ENCODE results near the gene LACC1.
A peak's percentile ranks its signal among the peaks of the same experiment; 100 is the strongest.

LACC1 gene

GRCh38 chr13:43852923-43853404, 26.7 kb upstream of the LACC1 start:
- no peak overlapping the region for H3K4me2 ChIP-seq
- TF ChIP-seq Cebpa-rat (IDR thresholded peaks at IDR 0.05) = no peak
- H3K27ac ChIP-seq = no peak overlapping the region
- no peaks in the 10 kb centered on the region for H4K20me1 ChIP-seq
- H3K36me3 ChIP-seq = peaks cover 14 to 39% (median 27%) of the 10 kb centered on the region in 11 experiments; a peak in 20 of 22 replicates
- peaks cover 0 to 20% (median 8%) of the 10 kb centered on the region in 10 experiments; a peak in 14 of 20 replicates for H3K4me1 ChIP-seq
- no peak overlapping the region for H3K9ac ChIP-seq
- no peak overlapping the region for H3K4me3 ChIP-seq
- H3K27me3 ChIP-seq = no peaks in the 10 kb centered on the region
- peaks cover 58 to 70% (median 62%) of the 10 kb centered on the region in 11 experiments for H3K9me3 ChIP-seq (replicated peaks in 1 of 11)

- no peak overlapping the region for H3K4me3 ChIP-seq
- TF ChIP-seq Cebpa-rat (IDR thresholded peaks at IDR 0.05) = no peak
- H3K27me3 ChIP-seq = no peaks in the 10 kb centered on the region
- H3K36me3 ChIP-seq = peaks cover 0 to 13% (median 5%) of the 10 kb centered on the region in 11 experiments; a peak in 6 of 22 replicates
- H3K4me2 ChIP-seq = no peak overlapping the region
- no peak overlapping the region for H3K27ac ChIP-seq
- H3K9me3 ChIP-seq (replicated peaks in 1 of 11) = peaks cover 0 to 22% (median 10%) of the 10 kb centered on the region in 11 experiments; a peak in 11 of 22 replicates
- H4K20me1 ChIP-seq = no peaks in the 10 kb centered on the region
- peaks cover 0 to 20% (median 0%) of the 10 kb centered on the region in 10 experiments; a peak in 8 of 20 replicates for H3K4me1 ChIP-seq
- H3K9ac ChIP-seq = no peak overlapping the region
Measured at GRCh38 chr13:43861863-43862262, 17.8 kb upstream of the LACC1 start.

- Histone ChIP-seq H3K27me3 (no peaks in the 10 kb centered on the region), H3K27ac (peak overlapping the region in 1 of 11 experiments; percentile 28; a peak in 1 of 22 replicates), H4K20me1 (no peaks in the 10 kb centered on the region), H3K4me3 (no peak overlapping the region), H3K4me2 (no peak overlapping the region), H3K4me1 (peaks cover 0 to 23% (median 0%) of the 10 kb centered on the region in 10 experiments; a peak in 7 of 20 replicates), H3K36me3 (peaks cover 0 to 19% (median 6%) of the 10 kb centered on the region in 11 experiments; a peak in 6 of 22 replicates), H3K9ac (no peak overlapping the region), H3K9me3 (replicated peaks in 1 of 11) (peaks cover 0 to 22% (median 10%) of the 10 kb centered on the region in 11 experiments; a peak in 11 of 22 replicates)
- no peak for TF ChIP-seq Cebpa-rat (IDR thresholded peaks at IDR 0.05)
Measured at GRCh38 chr13:43864921-43865320, 14.8 kb upstream of the LACC1 start.

GRCh38 chr13:43865892-43866291, 13.8 kb upstream of the LACC1 start:
- Histone ChIP-seq H3K27me3 (no peaks in the 10 kb centered on the region), H3K4me1 (peaks cover 0 to 23% (median 0%) of the 10 kb centered on the region in 10 experiments; a peak in 7 of 20 replicates), H3K36me3 (peaks cover 0 to 23% (median 6%) of the 10 kb centered on the region in 11 experiments; a peak in 7 of 22 replicates), H3K4me2 (peak overlapping the region in 4 of 11 experiments; percentile 2 to 54 (median 31); a peak in 6 of 22 replicates), H3K9me3 (replicated peaks in 1 of 11) (peaks cover 0 to 22% (median 10%) of the 10 kb centered on the region in 11 experiments; a peak in 11 of 22 replicates), H3K9ac (peak overlapping the region in 1 of 11 experiments; percentile 21; a peak in 1 of 22 replicates), H3K27ac (peak overlapping the region in 2 of 11 experiments; percentile 53 to 60; a peak in 5 of 22 replicates), H3K4me3 (no peak overlapping the region), H4K20me1 (no peaks in the 10 kb centered on the region)
- no peak for TF ChIP-seq Cebpa-rat (IDR thresholded peaks at IDR 0.05)

GRCh38 chr13:43872181-43872580, 7.5 kb upstream of the LACC1 start:
- Histone ChIP-seq H4K20me1 (no peaks in the 10 kb centered on the region), H3K27me3 (no peaks in the 10 kb centered on the region), H3K9me3 (replicated peaks in 1 of 11) (no peaks in the 10 kb centered on the region), H3K36me3 (peaks cover 0 to 20% (median 6%) of the 10 kb centered on the region in 11 experiments; a peak in 5 of 22 replicates), H3K9ac (no peak overlapping the region), H3K27ac (no peak overlapping the region), H3K4me1 (peaks cover 0 to 37% (median 3%) of the 10 kb centered on the region in 10 experiments; a peak in 13 of 20 replicates), H3K4me3 (no peak overlapping the region), H3K4me2 (peak overlapping the region in 1 of 11 experiments; percentile 36; a peak in 1 of 22 replicates)
- no peak for TF ChIP-seq Cebpa-rat (IDR thresholded peaks at IDR 0.05)

- peak overlapping the region in 3 of 11 experiments; percentile 87 to 91 (median 89); a peak in 6 of 22 replicates for H3K4me2 ChIP-seq
- no peak for TF ChIP-seq Cebpa-rat (IDR thresholded peaks at IDR 0.05)
- H3K4me1 ChIP-seq = peaks cover 17 to 54% (median 21%) of the 10 kb centered on the region in 10 experiments
- peak overlapping the region in 5 of 11 experiments; percentile 6 to 49 (median 24); a peak in 5 of 22 replicates for H3K9ac ChIP-seq
- H3K9me3 ChIP-seq (replicated peaks in 1 of 11) = no peaks in the 10 kb centered on the region
- peaks cover 0 to 20% (median 5%) of the 10 kb centered on the region in 11 experiments; a peak in 5 of 22 replicates for H3K36me3 ChIP-seq
- H3K27ac ChIP-seq = peak overlapping the region in 5 of 11 experiments; percentile 11 to 100 (median 43); a peak in 9 of 22 replicates
- no peak overlapping the region for H3K4me3 ChIP-seq
- no peaks in the 10 kb centered on the region for H4K20me1 ChIP-seq
- H3K27me3 ChIP-seq = no peaks in the 10 kb centered on the region
Measured at GRCh38 chr13:43874504-43875092, 5.1 kb upstream of the LACC1 start.

- H3K9ac ChIP-seq = no peak overlapping the region
- H3K4me2 ChIP-seq = peak overlapping the region in 3 of 11 experiments; percentile 87 to 91 (median 89); a peak in 5 of 22 replicates
- no peak overlapping the region for H3K4me3 ChIP-seq
- H3K9me3 ChIP-seq (replicated peaks in 1 of 11) = no peaks in the 10 kb centered on the region
- no peak for TF ChIP-seq Cebpa-rat (IDR thresholded peaks at IDR 0.05)
- peak overlapping the region in 2 of 11 experiments; percentile 100; a peak in 3 of 22 replicates for H3K27ac ChIP-seq
- H3K36me3 ChIP-seq = peaks cover 0 to 14% (median 4%) of the 10 kb centered on the region in 11 experiments; a peak in 11 of 22 replicates
- H4K20me1 ChIP-seq = peaks cover 0 to 5% (median 0%) of the 10 kb centered on the region in 11 experiments; a peak in 3 of 22 replicates
- peaks cover 20 to 57% (median 23%) of the 10 kb centered on the region in 10 experiments for H3K4me1 ChIP-seq
- no peaks in the 10 kb centered on the region for H3K27me3 ChIP-seq
Measured at GRCh38 chr13:43876366-43876765, 3.3 kb upstream of the LACC1 start.

- H3K9me3 ChIP-seq (replicated peaks in 1 of 11) = no peaks in the 10 kb centered on the region
- H4K20me1 ChIP-seq = peaks cover 0 to 15% (median 0%) of the 10 kb centered on the region in 11 experiments; a peak in 4 of 22 replicates
- peak overlapping the region; percentile 87 to 99 (median 94); a peak in 19 of 22 replicates for H3K4me2 ChIP-seq
- no peak overlapping the region for H3K4me3 ChIP-seq
- peaks cover 20 to 57% (median 23%) of the 10 kb centered on the region in 10 experiments for H3K4me1 ChIP-seq
- peaks cover 0 to 20% (median under 1%) of the 10 kb centered on the region in 11 experiments; a peak in 9 of 22 replicates for H3K36me3 ChIP-seq
- peak overlapping the region in 5 of 11 experiments; percentile 18 to 100 (median 99); a peak in 8 of 22 replicates for H3K27ac ChIP-seq
- H3K9ac ChIP-seq = peak overlapping the region in 4 of 11 experiments; percentile 11 to 100 (median 62); a peak in 3 of 22 replicates
- TF ChIP-seq Cebpa-rat (IDR thresholded peaks at IDR 0.05) = no peak
- no peaks in the 10 kb centered on the region for H3K27me3 ChIP-seq
Measured at GRCh38 chr13:43877326-43877725, 2.4 kb upstream of the LACC1 start.

Measured in BLaER1 treated with 17β-estradiol and CSF1 and Interleukin-3, amounts not matched to agents 10 nM and 100 nM (cell line).